ENCODE measurements around the gene LRRC18. TPM values are rescaled to one million over a fixed set of nuclear protein-coding genes. Genes with fewer than 3 reads are reported as not detected.

LRRC18 gene
- total and polyA plus RNA-seq, 3 experiments from 2014 or later, result not detected

- Mint-ChIP-seq H3K4me1 (no peaks in the 10 kb centered on the region), H3K27me3 (peaks cover 4% of the 10 kb centered on the region in 2 donors), H3K9me3 (no peaks in the 10 kb centered on the region), H3K27ac (peak overlapping the region in 1 of 8 donors; percentile 88), H3K36me3 (no peaks in the 10 kb centered on the region), H3K4me3 (no peak overlapping the region)
- no peaks in the 10 kb centered on the region for H3K9me3 ChIP-seq (ENCODE audit: low read length)
- H3K27me3 ChIP-seq (ENCODE audit: insufficient read depth, low read length, poor library complexity, severe bottlenecking), result no peaks in the 10 kb centered on the region
- H3K4me1 ChIP-seq (ENCODE audit: insufficient read depth, low read length), result no peaks in the 10 kb centered on the region
- CTCF ChIA-PET, result interaction anchor here (0.9 kb wide), 1 partner anchor 38 kb away, joined by 3 read pairs; no protein-coding TSS in a partner anchor
- DNase-seq, result no peak
- POLR2A ChIA-PET, result no interaction called here
- no peak overlapping the region for H3K27ac ChIP-seq (ENCODE audit: low read depth, low read length)
- H3K4me3 ChIP-seq (ENCODE audit: low read length), result no peak overlapping the region
- H3K36me3 ChIP-seq (ENCODE audit: insufficient read depth, low read length), result no peaks in the 10 kb centered on the region
Observed at GRCh38 chr10:48932831-48933664, 6.6 kb downstream of the LRRC18 start.

DNA sequence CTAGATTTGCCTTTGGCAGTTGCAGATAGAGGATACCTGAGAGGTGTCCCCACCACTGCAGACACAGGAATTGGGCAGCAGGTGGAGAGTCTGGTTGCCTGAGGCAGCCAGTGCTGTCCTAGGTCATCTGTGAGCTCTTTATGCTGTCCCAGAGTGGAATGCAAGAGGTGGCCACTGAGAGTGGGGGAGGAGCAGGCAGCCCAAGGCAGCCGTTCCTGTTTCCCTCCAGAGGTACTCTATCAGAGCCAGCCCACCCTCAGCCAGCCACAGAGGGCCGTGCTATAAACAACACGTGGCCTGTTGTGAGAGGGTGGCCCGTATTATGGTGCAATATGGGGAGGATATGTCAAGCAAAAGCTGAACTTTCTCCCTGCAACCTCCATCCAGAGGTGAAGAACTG is 8.5 kb downstream of the LRRC18 start:
- DNase-seq, result no peak
- Histone ChIP-seq H3K4me3 (ENCODE audit: low read length) (no peak overlapping the region), H3K27ac (ENCODE audit: low read depth, low read length) (no peak overlapping the region), H3K9me3 (ENCODE audit: low read length) (no peaks in the 10 kb centered on the region), H3K27me3 (ENCODE audit: insufficient read depth, low read length, poor library complexity, severe bottlenecking) (no peaks in the 10 kb centered on the region), H3K4me1 (ENCODE audit: insufficient read depth, low read length) (no peaks in the 10 kb centered on the region), H3K36me3 (ENCODE audit: insufficient read depth, low read length) (no peaks in the 10 kb centered on the region)
- ChIA-PET CTCF (no interaction called here), POLR2A (no interaction called here)
- Mint-ChIP-seq H3K9me3 (no peaks in the 10 kb centered on the region), H3K36me3 (no peaks in the 10 kb centered on the region), H3K4me3 (no peak overlapping the region), H3K4me1 (no peaks in the 10 kb centered on the region), H3K27ac (no peak overlapping the region), H3K27me3 (peaks cover 4 to 7% of the 10 kb centered on the region in 2 donors)

GRCh38 chr10:48929413-48929990 is 10.1 kb downstream of the LRRC18 start:
- no peaks in the 10 kb centered on the region for H3K36me3 Mint-ChIP-seq

GRCh38 chr10:48926764-48927540 is 12.7 kb downstream of the LRRC18 start:
- H3K4me1 ChIP-seq (ENCODE audit: insufficient read depth, low read length), result no peaks in the 10 kb centered on the region
- H3K27me3 Mint-ChIP-seq, result peaks cover 4 to 15% of the 10 kb centered on the region in 2 donors
- H3K36me3 ChIP-seq (ENCODE audit: insufficient read depth, low read length), result no peaks in the 10 kb centered on the region
- H3K27ac ChIP-seq (ENCODE audit: low read depth, low read length), result no peak overlapping the region
- no peaks in the 10 kb centered on the region for H3K27me3 ChIP-seq (ENCODE audit: insufficient read depth, low read length, poor library complexity, severe bottlenecking)
- H3K4me3 ChIP-seq (ENCODE audit: low read length), result no peak overlapping the region
- no peak for DNase-seq
- no peak overlapping the region for H3K27ac Mint-ChIP-seq
- H3K36me3 Mint-ChIP-seq, result no peaks in the 10 kb centered on the region
- CTCF ChIA-PET, result no interaction called here
- no peaks in the 10 kb centered on the region for H3K9me3 Mint-ChIP-seq
- POLR2A ChIA-PET, result no interaction called here
- H3K4me1 Mint-ChIP-seq, result no peaks in the 10 kb centered on the region
- H3K4me3 Mint-ChIP-seq, result no peak overlapping the region
- H3K9me3 ChIP-seq (ENCODE audit: low read length), result no peaks in the 10 kb centered on the region

More at GRCh38 chr10:48929413-48929990, 10.1 kb downstream of the LRRC18 start:
- no peaks in the 10 kb centered on the region for H3K27me3 ChIP-seq (ENCODE audit: insufficient read depth, low read length, poor library complexity, severe bottlenecking)
- H3K27ac ChIP-seq (ENCODE audit: low read depth, low read length), result no peak overlapping the region
- Mint-ChIP-seq H3K4me1 (no peaks in the 10 kb centered on the region), H3K4me3 (no peak overlapping the region), H3K27ac (no peak overlapping the region), H3K9me3 (no peaks in the 10 kb centered on the region), H3K27me3 (peaks cover 4 to 15% of the 10 kb centered on the region in 2 donors)
- DNase-seq, result no peak
- ChIA-PET CTCF (no interaction called here), POLR2A (no interaction called here)
- no peaks in the 10 kb centered on the region for H3K36me3 ChIP-seq (ENCODE audit: insufficient read depth, low read length)
- no peaks in the 10 kb centered on the region for H3K9me3 ChIP-seq (ENCODE audit: low read length)
- H3K4me1 ChIP-seq (ENCODE audit: insufficient read depth, low read length), result no peaks in the 10 kb centered on the region
- no peak overlapping the region for H3K4me3 ChIP-seq (ENCODE audit: low read length)

DNA sequence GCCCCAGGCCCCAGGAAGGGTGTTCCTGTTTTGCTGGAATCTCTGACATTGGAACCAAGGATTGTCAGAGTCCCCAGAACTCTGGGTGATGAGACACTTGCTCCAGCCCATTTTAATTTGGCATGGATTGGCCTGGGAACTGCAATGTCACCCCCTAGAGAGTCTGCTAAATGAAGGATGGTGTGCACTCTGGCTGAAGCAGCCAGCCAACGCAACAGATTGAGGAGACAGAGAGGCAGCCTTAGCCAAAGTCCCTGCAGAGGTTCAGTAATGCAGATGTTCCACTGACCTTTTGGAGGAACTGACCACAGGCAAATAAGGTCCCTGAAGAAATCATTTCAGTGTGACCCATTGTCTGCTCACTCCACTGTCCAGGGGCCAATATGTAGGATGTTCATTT is 13.4 kb downstream of the LRRC18 start:
- POLR2A ChIA-PET, result no interaction called here
- Histone ChIP-seq H3K9me3 (ENCODE audit: low read length) (no peaks in the 10 kb centered on the region), H3K4me3 (ENCODE audit: low read length) (no peak overlapping the region), H3K36me3 (ENCODE audit: insufficient read depth, low read length) (no peaks in the 10 kb centered on the region), H3K27ac (ENCODE audit: low read depth, low read length) (no peak overlapping the region), H3K27me3 (ENCODE audit: insufficient read depth, low read length, poor library complexity, severe bottlenecking) (no peaks in the 10 kb centered on the region), H3K4me1 (ENCODE audit: insufficient read depth, low read length) (no peaks in the 10 kb centered on the region)
- Mint-ChIP-seq H3K4me3 (no peak overlapping the region), H3K4me1 (no peaks in the 10 kb centered on the region), H3K27ac (no peak overlapping the region), H3K9me3 (no peaks in the 10 kb centered on the region), H3K36me3 (no peaks in the 10 kb centered on the region), H3K27me3 (peaks cover 4 to 15% of the 10 kb centered on the region in 2 donors)
- DNase-seq, result no peak
- CTCF ChIA-PET, result no interaction called here

- POLR2A ChIA-PET, result no interaction called here
- Mint-ChIP-seq H3K4me1 (no peaks in the 10 kb centered on the region), H3K27me3 (peaks cover 4 to 14% of the 10 kb centered on the region in 2 donors), H3K4me3 (no peak overlapping the region), H3K36me3 (no peaks in the 10 kb centered on the region), H3K9me3 (no peaks in the 10 kb centered on the region), H3K27ac (no peak overlapping the region)
- CTCF ChIA-PET, result no interaction called here
- Histone ChIP-seq H3K27ac (ENCODE audit: low read depth, low read length) (no peak overlapping the region), H3K27me3 (ENCODE audit: insufficient read depth, low read length, poor library complexity, severe bottlenecking) (no peaks in the 10 kb centered on the region), H3K4me3 (ENCODE audit: low read length) (no peak overlapping the region), H3K4me1 (ENCODE audit: insufficient read depth, low read length) (no peaks in the 10 kb centered on the region), H3K36me3 (ENCODE audit: insufficient read depth, low read length) (no peaks in the 10 kb centered on the region), H3K9me3 (ENCODE audit: low read length) (no peaks in the 10 kb centered on the region)
- no peak for DNase-seq
Observed at GRCh38 chr10:48924988-48925387, 14.7 kb downstream of the LRRC18 start.

DNA sequence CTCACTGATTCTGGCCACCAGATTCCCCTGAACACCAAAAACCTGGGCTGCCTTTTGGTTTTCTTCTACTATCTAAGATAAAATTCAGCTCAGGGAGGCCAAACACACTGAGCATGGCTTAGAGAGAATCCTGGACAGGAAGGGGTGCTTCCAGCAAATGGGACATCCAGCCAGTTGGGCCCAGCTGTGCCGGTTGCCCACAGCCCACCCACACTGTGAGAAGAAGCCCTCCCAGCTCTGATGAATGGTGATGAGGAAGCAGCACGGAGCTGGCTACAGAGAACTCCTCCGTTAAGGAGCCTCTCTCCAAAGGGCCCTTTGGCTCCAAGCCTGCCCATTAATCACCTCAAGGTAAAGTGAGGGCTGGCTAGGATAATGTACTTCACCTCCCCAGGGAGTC is 15.9 kb downstream of the LRRC18 start:
- H3K27me3 ChIP-seq (ENCODE audit: insufficient read depth, low read length, poor library complexity, severe bottlenecking), result no peaks in the 10 kb centered on the region
- no peaks in the 10 kb centered on the region for H3K9me3 Mint-ChIP-seq
- no peaks in the 10 kb centered on the region for H3K9me3 ChIP-seq (ENCODE audit: low read length)
- H3K27ac Mint-ChIP-seq, result no peak overlapping the region
- H3K4me1 Mint-ChIP-seq, result no peaks in the 10 kb centered on the region
- no peaks in the 10 kb centered on the region for H3K36me3 ChIP-seq (ENCODE audit: insufficient read depth, low read length)
- no peak overlapping the region for H3K4me3 ChIP-seq (ENCODE audit: low read length)
- H3K27ac ChIP-seq (ENCODE audit: low read depth, low read length), result no peak overlapping the region
- ChIA-PET POLR2A (no interaction called here), CTCF (no interaction called here)
- no peak overlapping the region for H3K4me3 Mint-ChIP-seq
- H3K4me1 ChIP-seq (ENCODE audit: insufficient read depth, low read length), result no peaks in the 10 kb centered on the region
- peaks cover 4 to 11% of the 10 kb centered on the region in 2 donors for H3K27me3 Mint-ChIP-seq
- H3K36me3 Mint-ChIP-seq, result no peaks in the 10 kb centered on the region
- no peak for DNase-seq

DNA sequence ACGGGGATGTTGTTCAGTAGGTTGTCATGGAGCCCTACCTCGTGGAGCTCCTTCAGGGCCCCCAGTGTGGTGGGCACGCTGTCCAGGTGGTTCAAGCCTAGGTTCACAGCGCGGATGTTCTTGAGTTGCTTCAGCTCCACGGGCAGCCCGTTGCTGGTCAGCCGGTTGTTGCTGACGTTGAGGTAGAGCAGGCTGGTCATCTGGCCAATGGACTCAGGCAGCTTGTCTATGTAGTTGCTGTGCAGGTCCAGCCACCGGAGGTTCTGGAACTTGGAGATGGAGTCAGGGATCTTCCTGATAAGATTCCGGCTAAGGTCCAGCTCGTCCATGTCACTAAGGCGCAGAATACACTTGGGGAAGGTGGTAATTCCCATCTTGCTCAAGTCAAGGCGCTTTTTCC is 26.0 kb downstream of the LRRC18 start:
- no peaks in the 10 kb centered on the region for H3K36me3 Mint-ChIP-seq
- Histone ChIP-seq H3K27me3 (ENCODE audit: insufficient read depth, low read length, poor library complexity, severe bottlenecking) (no peaks in the 10 kb centered on the region), H3K4me1 (ENCODE audit: insufficient read depth, low read length) (no peaks in the 10 kb centered on the region), H3K4me3 (ENCODE audit: low read length) (no peak overlapping the region), H3K9me3 (ENCODE audit: low read length) (no peaks in the 10 kb centered on the region), H3K27ac (ENCODE audit: low read depth, low read length) (no peak overlapping the region), H3K36me3 (ENCODE audit: insufficient read depth, low read length) (no peaks in the 10 kb centered on the region)
- H3K4me3 Mint-ChIP-seq, result no peak overlapping the region
- no peaks in the 10 kb centered on the region for H3K4me1 Mint-ChIP-seq
- ChIA-PET POLR2A (no interaction called here), CTCF (no interaction called here)
- H3K27me3 Mint-ChIP-seq, result peaks cover 9 to 25% of the 10 kb centered on the region in 2 donors
- no peak for DNase-seq
- no peaks in the 10 kb centered on the region for H3K9me3 Mint-ChIP-seq
- no peak overlapping the region for H3K27ac Mint-ChIP-seq

Data from CD8-positive, alpha-beta memory T cell (primary cell).